Astrocyte of the spinal cord (primary cell): ENCODE data around the gene PCNP.

Experiments
- DNase-seq: peaks from one replicate; pipeline ENCODE4 v3.0.0; 2011; ENCODE audit warnings: low read depth, low spot score
- H3K4me3 ChIP-seq: 2 replicates; pipeline ENCODE4 v1.5.1; 2011; ENCODE audit warnings: low read depth, mild to moderate bottlenecking, low read length, moderate library complexity
- in situ Hi-C: cut with HindIII; loops from 2 replicates; pipeline ENCODE4 v1.10.0; 2017; ENCODE audit warnings: low sequenced_read_pairs
- TF ChIP-seq, protein P1 (sequence below): IDR thresholded peaks from 2 replicates; pipeline ENCODE4 v1.5.1; 2012; ENCODE audit warnings: low read depth, mild to moderate bottlenecking, low read length, inconsistent platforms

The PCNP gene, protein sequence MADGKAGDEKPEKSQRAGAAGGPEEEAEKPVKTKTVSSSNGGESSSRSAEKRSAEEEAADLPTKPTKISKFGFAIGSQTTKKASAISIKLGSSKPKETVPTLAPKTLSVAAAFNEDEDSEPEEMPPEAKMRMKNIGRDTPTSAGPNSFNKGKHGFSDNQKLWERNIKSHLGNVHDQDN

DNA sequence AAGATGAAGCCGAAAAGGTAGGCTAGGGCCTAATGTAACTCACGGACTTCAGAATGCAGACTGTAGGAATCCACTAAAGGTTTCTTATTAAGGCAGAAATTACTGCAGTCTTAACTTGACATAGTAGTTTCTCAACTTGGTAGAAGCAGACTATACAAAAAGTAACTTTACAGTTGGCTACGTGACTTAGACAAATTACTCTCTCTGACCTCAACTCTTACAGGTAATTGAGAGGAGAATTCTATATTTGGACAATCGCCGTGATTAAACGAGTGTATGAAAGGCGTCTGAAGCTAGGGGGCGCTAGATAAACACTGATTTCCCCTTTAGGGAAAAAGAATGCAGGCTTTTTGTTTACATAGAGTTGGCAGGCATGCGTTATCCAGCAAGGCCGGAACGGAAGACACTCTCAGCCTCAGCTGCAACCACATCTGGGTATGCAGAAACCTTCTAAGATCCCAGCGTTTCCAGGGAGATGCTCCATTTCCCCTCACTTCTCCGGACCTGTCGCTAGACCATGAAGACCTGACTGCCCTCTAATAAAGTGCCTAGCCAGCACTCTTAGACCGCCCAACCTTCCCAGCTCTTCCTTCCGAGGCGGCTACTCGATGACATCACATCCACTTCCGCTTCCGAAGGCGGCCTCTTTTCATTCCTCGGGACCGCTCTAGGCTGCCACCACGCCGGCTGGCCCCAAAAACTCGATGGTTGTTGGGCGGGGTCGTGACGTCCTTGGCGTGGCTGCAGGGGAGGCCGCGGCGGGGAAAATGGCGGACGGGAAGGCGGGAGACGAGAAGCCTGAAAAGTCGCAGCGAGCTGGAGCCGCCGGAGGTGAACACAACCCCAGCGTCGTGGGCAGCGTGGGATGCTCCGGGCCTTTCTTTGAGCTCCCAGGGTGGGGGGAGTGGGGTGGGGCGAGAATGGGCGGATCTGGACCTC, at the start of gene PCNP:
Gene PCNP, plus strand, starts transcription at position 732 of the 939 bp plus-strand sequence. Its CDS starts 36 bp downstream, at position 768.
- peak; percentile 99 for DNase-seq
- peak within 1 kb of the TSS; percentile 88 for H3K4me3 ChIP-seq
- in situ Hi-C loops, result no loop called here
- TF ChIP-seq, protein P1, sequence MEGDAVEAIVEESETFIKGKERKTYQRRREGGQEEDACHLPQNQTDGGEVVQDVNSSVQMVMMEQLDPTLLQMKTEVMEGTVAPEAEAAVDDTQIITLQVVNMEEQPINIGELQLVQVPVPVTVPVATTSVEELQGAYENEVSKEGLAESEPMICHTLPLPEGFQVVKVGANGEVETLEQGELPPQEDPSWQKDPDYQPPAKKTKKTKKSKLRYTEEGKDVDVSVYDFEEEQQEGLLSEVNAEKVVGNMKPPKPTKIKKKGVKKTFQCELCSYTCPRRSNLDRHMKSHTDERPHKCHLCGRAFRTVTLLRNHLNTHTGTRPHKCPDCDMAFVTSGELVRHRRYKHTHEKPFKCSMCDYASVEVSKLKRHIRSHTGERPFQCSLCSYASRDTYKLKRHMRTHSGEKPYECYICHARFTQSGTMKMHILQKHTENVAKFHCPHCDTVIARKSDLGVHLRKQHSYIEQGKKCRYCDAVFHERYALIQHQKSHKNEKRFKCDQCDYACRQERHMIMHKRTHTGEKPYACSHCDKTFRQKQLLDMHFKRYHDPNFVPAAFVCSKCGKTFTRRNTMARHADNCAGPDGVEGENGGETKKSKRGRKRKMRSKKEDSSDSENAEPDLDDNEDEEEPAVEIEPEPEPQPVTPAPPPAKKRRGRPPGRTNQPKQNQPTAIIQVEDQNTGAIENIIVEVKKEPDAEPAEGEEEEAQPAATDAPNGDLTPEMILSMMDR, result peak; percentile 78

DNA sequence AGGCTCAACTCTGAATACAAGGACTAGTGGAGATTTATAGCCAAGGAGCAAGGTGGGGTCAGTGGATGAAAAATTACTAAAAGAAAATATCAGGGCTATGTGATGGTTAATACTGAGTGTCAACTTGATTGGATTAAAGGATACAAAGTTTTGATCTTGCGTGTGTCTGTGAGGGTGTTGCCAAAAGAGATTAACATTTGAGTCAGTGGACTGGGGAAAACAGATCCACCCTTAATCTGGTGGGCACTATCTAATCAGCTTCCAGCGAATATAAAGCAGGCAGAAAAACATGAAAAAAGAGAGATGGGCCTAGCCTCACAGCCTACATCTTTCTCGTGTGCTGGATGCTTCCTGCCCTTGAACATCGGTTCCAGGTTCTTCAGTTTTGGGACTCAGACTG, 46.5 kb upstream of the PCNP start:
- TF ChIP-seq, protein P1, result no peak
- no peak for DNase-seq
- H3K4me3 ChIP-seq, result no peak overlapping the region
- in situ Hi-C loops, result no loop called here

DNA sequence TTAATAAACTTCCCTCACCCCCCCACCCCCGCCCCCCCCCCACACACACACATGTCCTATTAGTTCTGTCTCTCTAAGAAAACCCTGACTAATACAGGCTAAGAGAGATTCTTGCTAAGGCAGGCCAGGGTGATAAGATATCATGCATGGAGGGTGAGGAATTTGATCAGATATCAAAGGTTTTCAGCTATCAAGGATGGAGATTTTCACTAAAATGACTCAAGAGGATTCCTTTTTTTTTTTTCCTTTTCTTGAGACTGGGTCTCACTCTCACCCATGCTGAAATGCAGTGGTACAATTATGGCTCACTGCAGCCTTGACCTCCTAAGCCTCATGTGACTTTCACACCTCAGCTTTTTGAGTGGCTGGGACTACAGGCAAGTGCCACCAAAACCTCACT, 46.1 kb upstream of the PCNP start:
- DNase-seq, result no peak
- in situ Hi-C loops, result no loop called here
- TF ChIP-seq, protein P1, result no peak
- no peak overlapping the region for H3K4me3 ChIP-seq

DNA sequence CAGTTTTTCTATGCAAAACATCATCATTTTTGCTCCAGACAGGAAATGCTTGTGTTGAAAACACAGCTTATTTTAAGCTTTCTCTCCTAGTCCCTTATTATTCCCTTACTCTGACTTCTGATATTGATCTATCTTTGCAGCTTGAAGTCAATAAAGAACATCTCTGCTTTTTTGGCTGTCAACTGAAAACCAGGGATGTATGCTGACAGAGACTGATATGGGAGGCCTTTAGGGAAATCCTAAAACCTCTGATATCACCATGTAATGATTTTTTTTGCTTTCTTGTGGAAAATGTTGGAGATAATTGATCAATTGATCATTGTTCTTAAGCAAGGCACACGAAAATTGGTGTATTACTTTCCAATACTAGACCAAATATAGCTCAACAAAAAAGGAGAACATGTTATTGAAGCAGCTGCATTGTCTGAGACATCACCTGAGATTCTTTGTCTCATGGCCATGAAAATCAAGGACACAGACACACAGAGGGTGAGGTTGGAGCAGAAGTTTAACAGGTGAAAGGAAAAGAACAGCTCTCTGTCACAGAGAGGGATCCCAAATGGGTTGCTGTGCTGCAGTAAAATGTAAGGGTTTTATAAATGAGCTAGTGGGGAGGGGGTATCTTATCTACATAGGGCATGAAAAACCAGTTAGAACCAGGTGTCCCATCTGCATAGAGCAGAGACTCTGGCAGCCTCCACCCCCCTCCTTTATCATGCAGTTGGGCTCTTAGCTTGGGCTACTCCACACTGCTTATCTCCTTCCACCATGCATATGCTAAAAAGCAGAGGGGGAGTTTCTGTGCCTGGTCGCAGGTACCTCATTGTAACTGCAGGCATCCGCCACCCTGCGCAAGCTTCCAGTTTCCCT, 43.9 kb upstream of the PCNP start:
- H3K4me3 ChIP-seq, result no peak overlapping the region
- no peak for DNase-seq
- in situ Hi-C loops, result no loop called here
- TF ChIP-seq, protein P1, result no peak

DNA sequence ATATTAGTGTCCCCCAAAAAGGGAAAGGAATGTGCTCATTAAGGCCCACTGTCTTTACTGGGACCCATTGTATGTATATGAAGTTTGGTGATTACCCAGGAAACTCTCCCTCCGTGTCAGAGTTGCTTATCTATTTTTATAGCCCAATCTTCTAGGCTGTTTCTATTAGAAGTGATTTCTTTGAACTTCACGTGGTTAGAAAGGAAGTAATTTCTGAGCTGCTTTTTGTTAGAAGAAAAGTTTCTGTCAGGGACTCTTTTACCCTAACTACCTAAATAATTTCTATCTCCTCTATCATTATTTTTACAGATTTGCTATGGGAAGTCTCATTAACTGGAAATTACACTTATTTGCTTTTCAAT, 43.3 kb upstream of the PCNP start:
- no peak overlapping the region for H3K4me3 ChIP-seq
- TF ChIP-seq, protein P1, result no peak
- in situ Hi-C loops, result no loop called here
- DNase-seq, result no peak

DNA sequence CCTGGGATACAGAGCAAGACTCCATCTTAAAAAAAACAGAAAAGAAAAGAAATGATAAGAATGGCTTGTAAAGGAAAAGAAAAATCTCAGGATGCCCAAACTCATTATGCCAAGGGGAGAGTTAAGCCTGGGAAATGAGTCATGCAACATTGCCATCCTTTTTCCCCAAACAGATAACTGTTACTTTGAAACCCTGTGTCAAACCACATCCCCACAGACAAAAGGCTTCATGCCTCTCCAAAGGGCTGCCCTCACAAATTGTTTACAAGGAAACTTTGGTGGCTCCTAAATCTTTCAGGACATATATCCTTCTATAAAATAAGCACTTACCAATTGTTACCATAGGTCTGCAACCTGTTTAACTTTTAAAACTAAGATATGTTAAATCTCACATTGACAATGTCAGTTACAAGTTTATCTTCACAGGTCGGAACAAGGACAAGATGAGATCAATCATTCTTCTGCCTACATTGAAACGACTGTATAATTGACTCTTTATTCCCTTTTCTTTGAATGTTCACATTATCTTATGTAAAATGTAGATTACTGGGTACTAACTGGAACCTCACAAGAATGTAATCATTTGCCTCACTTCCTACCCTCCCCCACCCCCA, 42.4 kb upstream of the PCNP start:
- TF ChIP-seq, protein P1, result no peak
- no peak overlapping the region for H3K4me3 ChIP-seq
- in situ Hi-C loops, result no loop called here
- DNase-seq, result no peak
